HL-60 (cell line): ENCODE results near the gene NEB.

Experiments
- DNase-seq, 2 experiments: peaks; one replicate each; pipeline ENCODE4 v3.0.0-alpha.2; 2010 to 2020; ENCODE audit warnings: low read depth in 1 of 2, low spot score in 1 of 2
- H3K27ac ChIP-seq: fragments of 250-450 bp; sonication (Bioruptor Pico); replicated peaks from 2 replicates; pipeline ENCODE4 v1.5.1; 2020; ENCODE audit warnings: mild to moderate bottlenecking, moderate library complexity
- H3K27me3 ChIP-seq: fragments of 250-450 bp; sonication (Bioruptor Pico); 2 replicates; pipeline ENCODE4 v1.5.1; 2021; ENCODE audit warnings: mild to moderate bottlenecking, moderate library complexity; ENCODE audit not compliant: insufficient read depth, poor library complexity, severe bottlenecking
- H3K4me3 ChIP-seq: replicated peaks from 2 replicates; pipeline ENCODE4 v1.5.1; 2011; ENCODE audit warnings: mild to moderate bottlenecking, control low read depth, low read length; ENCODE audit not compliant: insufficient read depth
- CTCF ChIP-seq: IDR thresholded peaks from one replicate; pipeline ENCODE4 v1.5.1; 2011; ENCODE audit warnings: low read length, control low read depth, inconsistent platforms; ENCODE audit not compliant: insufficient read depth
- GABPA ChIP-seq: IDR thresholded peaks from 2 replicates; pipeline ENCODE4 v1.6.1; 2012; ENCODE audit warnings: low read depth
- POLR2AphosphoS5 ChIP-seq: IDR thresholded peaks from 2 replicates; pipeline ENCODE4 v1.6.1; 2012; ENCODE audit warnings: low read depth
- REST ChIP-seq: IDR thresholded peaks from 2 replicates; pipeline ENCODE4 v1.6.1; 2012; ENCODE audit warnings: low read depth; ENCODE audit not compliant: insufficient replicate concordance
- SPI1 ChIP-seq: IDR thresholded peaks from 2 replicates; pipeline ENCODE4 v1.6.1; 2012; ENCODE audit warnings: low read depth, mild to moderate bottlenecking, borderline replicate concordance

NEB gene

GRCh38 chr2:151767536-151767935 lies 33.3 kb upstream of the NEB start:
- Histone ChIP-seq H3K27ac (no peak overlapping the region), H3K4me3 (no peak overlapping the region), H3K27me3 (no peaks in the 10 kb centered on the region)
- TF ChIP-seq SPI1: no peak
- no peak for TF ChIP-seq REST
- no peak for TF ChIP-seq POLR2AphosphoS5
- no peak for TF ChIP-seq CTCF
- no peak for TF ChIP-seq GABPA
- DNase-seq: no peak

- Histone ChIP-seq H3K27ac (no peak overlapping the region), H3K27me3 (no peaks in the 10 kb centered on the region), H3K4me3 (no peak overlapping the region)
- TF ChIP-seq SPI1 (no peak), CTCF (no peak), REST (no peak), GABPA (no peak), POLR2AphosphoS5 (no peak)
- no peak for DNase-seq
Observed at GRCh38 chr2:151766437-151767153, 32.3 kb upstream of the NEB start.

GRCh38 chr2:151765760-151766410 lies 31.6 kb upstream of the NEB start:
- no peak overlapping the region for H3K27ac ChIP-seq
- H3K4me3 ChIP-seq: no peak overlapping the region
- DNase-seq: no peak
- no peaks in the 10 kb centered on the region for H3K27me3 ChIP-seq
- TF ChIP-seq SPI1: no peak

GRCh38 chr2:151762694-151763093 lies 28.4 kb upstream of the NEB start:
- Histone ChIP-seq H3K27me3 (no peaks in the 10 kb centered on the region), H3K4me3 (no peak overlapping the region), H3K27ac (no peak overlapping the region)
- TF ChIP-seq SPI1 (no peak), CTCF (no peak), REST (no peak)
- DNase-seq: no peak
